ENCODE measurements around the gene ARSA. TPM values are rescaled to one million over a fixed set of nuclear protein-coding genes. Genes with fewer than 3 reads are reported as not detected.

Gene ARSA
- total and polyA plus RNA-seq, 2 of the 13 experiments (the other 11 are each of a cell fraction or from before 2014, with no cell fraction given), result 9.0 to 11.5 TPM

DNA sequence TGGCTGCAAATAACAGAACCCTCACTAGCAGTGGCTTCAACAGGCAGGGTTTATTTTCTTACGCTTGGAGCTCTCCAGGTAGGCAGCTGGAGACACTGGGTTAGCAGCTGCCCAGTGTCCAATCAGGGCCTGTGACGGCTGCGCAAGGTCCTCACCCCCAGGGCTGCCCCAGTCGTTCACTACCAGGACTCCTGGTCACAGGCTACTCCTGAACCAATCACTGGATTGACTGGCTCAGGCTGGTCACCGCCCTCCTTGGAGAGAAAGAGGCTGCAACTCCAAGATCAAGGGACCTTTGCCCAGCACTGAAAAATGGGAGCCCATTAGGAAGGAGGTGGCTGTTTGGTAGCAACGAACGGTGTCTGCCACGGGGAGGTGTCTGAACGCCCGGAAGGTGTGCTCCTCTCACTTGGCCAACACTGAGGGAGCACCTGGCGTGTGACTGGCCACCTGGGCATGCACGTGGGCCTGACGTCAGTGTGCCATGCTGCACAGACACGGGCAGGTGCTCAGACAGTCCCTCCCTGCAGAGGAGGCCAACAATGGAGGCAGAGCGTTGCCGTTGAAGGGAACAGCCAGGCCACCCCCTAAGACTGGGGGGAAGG lies 5.1 kb downstream of the ARSA start (continued):
- no peak for TF ChIP-seq PTBP1 (IDR thresholded peaks at IDR 0.05; ENCODE audit: low read depth, low read length, poor library complexity, severe bottlenecking)
- 0 out of 2 replicates have a peak, but pooled peaks have one; percentile 41 for TF ChIP-seq SMYD3 (CRISPR knock-in tag; IDR thresholded peaks at IDR 0.05)
- no peak for TF ChIP-seq NCOA2 (CRISPR knock-in tag; IDR thresholded peaks at IDR 0.05)
- TF ChIP-seq HDAC1 (CRISPR knock-in tag; IDR thresholded peaks at IDR 0.05), result peak; percentile 19; the same call in 1 of the 2 replicates
- TF ChIP-seq HNRNPL (IDR thresholded peaks at IDR 0.05; ENCODE audit: low read depth, low read length), result 0 out of 2 replicates have a peak, but pooled peaks have one; percentile 42
- 0 out of 2 replicates have a peak, but pooled peaks have one; percentile 58 for TF ChIP-seq ZSCAN21 (CRISPR knock-in tag; IDR thresholded peaks at IDR 0.05; ENCODE audit: borderline replicate concordance)
- TF ChIP-seq ZNF747 (CRISPR knock-in tag; IDR thresholded peaks at IDR 0.05; ENCODE audit: borderline replicate concordance), result peak; percentile 36; the same call in 1 of the 2 replicates
- peak; percentile 42; the same call in 1 of the 2 replicates for TF ChIP-seq DMAP1 (CRISPR knock-in tag; IDR thresholded peaks at IDR 0.05)
- TF ChIP-seq HNF4G (IDR thresholded peaks at IDR 0.05; ENCODE audit: borderline replicate concordance, low read depth, low read length), result peak; percentile 57; the same call in 1 of the 2 replicates
- no peak for TF ChIP-seq HNF4G (CRISPR knock-in tag; IDR thresholded peaks at IDR 0.05; ENCODE audit: borderline replicate concordance, low read depth)
- peak; percentile 59; the same call in 1 of the 2 replicates for TF ChIP-seq CREM (IDR thresholded peaks at IDR 0.05)
- no peak for TF ChIP-seq CREM (CRISPR knock-in tag; IDR thresholded peaks at IDR 0.05)
- TF ChIP-seq HOXA7 (CRISPR knock-in tag; IDR thresholded peaks at IDR 0.05), result no peak
- TF ChIP-seq HNF4A (CRISPR knock-in tag; IDR thresholded peaks at IDR 0.05), result peak; percentile 23; the same call in 1 of the 2 replicates
- TF ChIP-seq KAT2B (IDR thresholded peaks at IDR 0.05; ENCODE audit: borderline replicate concordance, low read depth, low read length), result no peak
- peak; percentile 62; the same call in 1 of the 2 replicates for TF ChIP-seq SP4 (CRISPR knock-in tag; IDR thresholded peaks at IDR 0.05)
- no peak for TF ChIP-seq MATR3 (CRISPR knock-in tag; IDR thresholded peaks at IDR 0.05)
- TF ChIP-seq ZNF180 (CRISPR knock-in tag; IDR thresholded peaks at IDR 0.05; ENCODE audit: borderline replicate concordance, low read depth), result no peak
- TF ChIP-seq NFYC (CRISPR knock-in tag; IDR thresholded peaks at IDR 0.05), result peak; percentile 63
- no peak for TF ChIP-seq ZNF225 (CRISPR knock-in tag; IDR thresholded peaks at IDR 0.05)
- peak; percentile 79 for TF ChIP-seq ZC3H13 (CRISPR knock-in tag; IDR thresholded peaks at IDR 0.05)
- peak; percentile 41; the same call in 1 of the 2 replicates for TF ChIP-seq BHLHE40 (IDR thresholded peaks at IDR 0.05; ENCODE audit: low read length)
- no peak for TF ChIP-seq FLYWCH1 (CRISPR knock-in tag; IDR thresholded peaks at IDR 0.05)
- peak; percentile 41; the same call in 1 of the 3 replicates for TF ChIP-seq MXI1 (IDR thresholded peaks at IDR 0.05; ENCODE audit: borderline replicate concordance, low read depth, low read length)
- TF ChIP-seq ZNF205 (CRISPR knock-in tag; IDR thresholded peaks at IDR 0.05), result 0 out of 2 replicates have a peak, but pooled peaks have one; percentile 7
- TF ChIP-seq, protein P1, sequence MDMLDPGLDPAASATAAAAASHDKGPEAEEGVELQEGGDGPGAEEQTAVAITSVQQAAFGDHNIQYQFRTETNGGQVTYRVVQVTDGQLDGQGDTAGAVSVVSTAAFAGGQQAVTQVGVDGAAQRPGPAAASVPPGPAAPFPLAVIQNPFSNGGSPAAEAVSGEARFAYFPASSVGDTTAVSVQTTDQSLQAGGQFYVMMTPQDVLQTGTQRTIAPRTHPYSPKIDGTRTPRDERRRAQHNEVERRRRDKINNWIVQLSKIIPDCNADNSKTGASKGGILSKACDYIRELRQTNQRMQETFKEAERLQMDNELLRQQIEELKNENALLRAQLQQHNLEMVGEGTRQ (IDR thresholded peaks at IDR 0.05; ENCODE audit: low read depth, low read length), result peak; percentile 55; the same call in 1 of the 2 replicates
- TF ChIP-seq, protein P1 (CRISPR knock-in tag; IDR thresholded peaks at IDR 0.05; ENCODE audit: borderline replicate concordance), result peak; percentile 62; the same call in 1 of the 2 replicates
- no peak for TF ChIP-seq ZNF253 (CRISPR knock-in tag; IDR thresholded peaks at IDR 0.05; ENCODE audit: borderline replicate concordance)
- no peak; the same call in 1 of the 2 replicates for TF ChIP-seq MIER3 (CRISPR knock-in tag; IDR thresholded peaks at IDR 0.05; ENCODE audit: borderline replicate concordance)
- no peak for TF ChIP-seq ZNF34 (CRISPR knock-in tag; IDR thresholded peaks at IDR 0.05; ENCODE audit: borderline replicate concordance)
- TF ChIP-seq, protein P2, sequence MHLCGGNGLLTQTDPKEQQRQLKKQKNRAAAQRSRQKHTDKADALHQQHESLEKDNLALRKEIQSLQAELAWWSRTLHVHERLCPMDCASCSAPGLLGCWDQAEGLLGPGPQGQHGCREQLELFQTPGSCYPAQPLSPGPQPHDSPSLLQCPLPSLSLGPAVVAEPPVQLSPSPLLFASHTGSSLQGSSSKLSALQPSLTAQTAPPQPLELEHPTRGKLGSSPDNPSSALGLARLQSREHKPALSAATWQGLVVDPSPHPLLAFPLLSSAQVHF (CRISPR knock-in tag; IDR thresholded peaks at IDR 0.05), result no peak

All from HepG2 (cell line).